ENCODE results near the gene RCOR3.
"Not testable (repeated sequence)": the region's sequence is repeated elsewhere in the genome, so short reads cannot be mapped to it uniquely, and the experiment has no call there.

Gene RCOR3

DNA sequence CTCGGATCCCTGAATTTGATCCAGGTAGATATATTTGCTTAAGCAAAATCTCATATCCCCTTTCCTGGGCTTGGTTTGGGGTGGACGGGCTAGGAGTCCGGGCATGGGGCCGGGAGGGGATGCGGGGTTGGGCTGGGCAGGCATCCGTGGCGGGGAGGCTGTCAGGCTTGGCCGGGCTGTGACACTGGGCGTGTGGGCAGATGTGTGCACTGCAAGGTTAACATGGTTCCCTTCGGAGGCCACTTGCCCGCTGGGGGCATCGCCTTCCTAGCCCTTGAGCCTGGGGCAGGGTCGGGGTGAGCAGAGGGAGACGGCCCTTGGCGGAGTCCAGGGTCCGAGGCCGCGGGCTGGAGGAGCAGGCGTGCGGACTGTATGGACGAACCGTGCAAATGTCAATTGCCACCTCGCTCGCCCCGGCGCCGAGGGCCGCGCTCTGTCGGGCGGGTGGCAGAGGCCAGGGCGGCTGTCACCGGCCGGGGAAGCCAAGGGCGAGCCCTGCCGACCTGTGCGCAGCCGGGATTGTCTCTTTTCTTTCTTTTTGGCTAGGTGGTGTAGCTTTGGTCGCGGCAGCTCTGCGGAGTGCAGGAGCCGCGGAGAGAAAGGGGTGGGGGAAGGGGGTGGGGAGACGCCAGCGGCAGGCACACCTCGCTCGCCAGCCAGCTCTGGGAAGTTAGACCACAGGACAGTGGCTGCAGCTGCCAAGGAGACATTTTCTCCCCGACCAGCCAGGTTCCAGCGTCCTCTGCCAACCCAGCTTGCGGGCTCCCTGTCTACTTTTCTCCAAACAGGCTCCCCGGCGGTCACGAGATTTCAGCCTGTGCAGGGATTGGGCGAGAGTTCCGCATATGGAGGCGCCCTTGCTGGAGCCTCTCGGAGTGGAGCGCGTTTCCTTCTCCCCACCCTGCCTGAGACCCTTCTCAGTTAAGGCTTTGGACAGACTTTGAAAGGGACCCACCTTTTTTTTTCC, 1.3 kb downstream of the RCOR3 start:
- DNase-seq, result peak; percentile 30

GRCh38 chr1:211261229-211261628, 2.1 kb downstream of the RCOR3 start:
- DNase-seq, result no peak

GRCh38 chr1:211263022-211263421, 3.9 kb downstream of the RCOR3 start:
- not testable (repeated sequence) for DNase-seq

DNA sequence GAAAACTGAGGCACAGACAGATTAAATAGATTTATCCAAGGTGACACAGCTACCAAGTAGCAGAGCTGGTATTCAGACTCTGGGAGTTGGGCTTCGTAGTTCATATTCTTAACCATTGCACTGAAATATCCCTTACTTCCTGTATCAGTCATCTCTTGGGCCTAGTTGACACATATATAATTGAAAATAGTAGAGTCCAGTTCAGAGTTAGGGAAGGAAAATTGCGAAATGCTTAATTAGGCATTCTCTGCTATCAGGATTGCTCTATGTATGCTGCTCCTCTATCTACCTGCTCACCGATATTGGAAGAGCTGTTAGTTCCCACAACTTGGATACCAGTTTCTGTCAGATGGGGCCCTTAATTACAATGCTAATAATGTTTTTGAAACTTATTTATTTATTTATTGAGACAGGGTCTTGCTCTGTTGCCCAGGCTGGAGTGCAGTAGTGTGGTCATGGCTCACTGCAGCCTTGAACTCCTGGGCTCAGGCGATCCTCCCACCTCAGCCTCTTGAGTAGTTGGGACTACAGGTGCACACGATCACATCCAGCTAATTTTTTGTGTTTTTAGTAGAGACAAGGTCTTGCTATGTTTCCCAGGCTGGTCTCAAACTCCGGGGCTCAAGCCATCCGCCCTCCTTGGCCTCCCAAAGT, 8.2 kb downstream of the RCOR3 start:
- no peak for DNase-seq

DNA sequence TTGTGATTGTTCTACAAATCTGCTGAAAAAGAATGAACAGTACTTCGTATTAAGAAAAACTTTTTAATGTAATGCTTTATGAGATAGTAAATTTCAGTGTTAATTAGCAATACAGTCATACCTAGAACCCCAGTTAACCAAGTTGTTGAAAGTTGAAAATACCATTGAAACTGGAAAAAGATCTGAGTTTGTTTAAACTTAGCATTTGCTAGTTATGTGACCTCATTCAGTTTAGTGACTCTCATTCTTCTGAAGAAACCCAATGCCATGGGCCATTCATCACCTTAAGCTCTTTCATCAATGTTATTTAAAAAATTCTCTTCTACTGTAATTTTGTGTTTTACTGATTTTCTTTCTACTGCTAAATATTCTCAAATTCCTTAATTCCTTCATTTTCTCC, 20.2 kb downstream of the RCOR3 start:
- no peak for DNase-seq

DNA sequence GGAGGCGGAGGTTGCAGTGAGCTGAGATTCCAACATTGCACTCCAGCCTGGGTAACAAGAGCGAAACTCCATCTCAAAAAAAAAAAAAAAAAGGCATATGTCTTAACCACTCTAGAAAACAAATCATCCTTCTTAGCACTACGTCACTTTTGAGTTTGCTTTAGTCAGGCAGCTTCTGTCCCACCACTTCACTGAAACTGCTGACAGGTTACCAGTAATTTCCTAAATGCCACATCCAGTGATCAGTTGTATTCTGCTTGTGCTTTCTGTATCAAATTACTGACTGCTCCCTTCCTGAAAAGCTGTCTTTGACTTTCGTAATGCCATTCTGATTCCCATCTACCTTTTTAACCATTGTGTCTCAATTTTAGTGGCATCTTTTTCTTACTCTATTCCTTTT, 21.7 kb downstream of the RCOR3 start:
- no peak for DNase-seq

DNA sequence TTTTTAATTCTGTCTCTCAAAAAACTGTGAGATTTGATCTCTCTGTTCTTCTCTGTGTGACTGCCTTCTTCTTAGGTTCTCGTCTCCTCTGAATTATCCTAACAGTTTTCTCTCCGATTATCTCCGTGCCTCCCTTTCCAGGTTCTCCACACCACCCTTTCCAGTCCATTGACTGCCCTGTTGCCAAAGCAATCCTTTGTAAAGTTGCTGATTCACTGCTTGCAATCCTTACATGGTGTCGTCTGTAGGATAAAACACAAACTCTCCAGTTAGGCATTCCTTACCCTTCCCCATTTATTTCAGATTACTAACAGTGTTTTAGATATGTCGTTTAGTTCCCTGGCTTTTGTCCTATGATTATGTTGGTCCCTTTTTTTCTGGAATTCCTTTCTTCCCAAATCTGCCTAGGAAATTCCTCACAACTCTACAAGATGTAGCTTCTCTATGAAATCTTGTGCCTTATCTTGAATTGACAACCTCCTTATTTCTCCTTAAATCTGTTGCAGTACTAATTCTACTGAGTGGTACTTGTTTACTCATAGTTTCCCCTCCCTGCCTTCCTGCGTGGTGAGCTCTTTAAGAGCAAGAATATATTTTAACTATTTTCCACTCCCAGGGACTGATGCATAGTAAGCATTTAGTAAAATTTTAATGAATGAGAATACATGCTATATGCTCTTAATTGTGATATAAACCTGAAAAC, 22.3 kb downstream of the RCOR3 start:
- no peak for DNase-seq

DNA sequence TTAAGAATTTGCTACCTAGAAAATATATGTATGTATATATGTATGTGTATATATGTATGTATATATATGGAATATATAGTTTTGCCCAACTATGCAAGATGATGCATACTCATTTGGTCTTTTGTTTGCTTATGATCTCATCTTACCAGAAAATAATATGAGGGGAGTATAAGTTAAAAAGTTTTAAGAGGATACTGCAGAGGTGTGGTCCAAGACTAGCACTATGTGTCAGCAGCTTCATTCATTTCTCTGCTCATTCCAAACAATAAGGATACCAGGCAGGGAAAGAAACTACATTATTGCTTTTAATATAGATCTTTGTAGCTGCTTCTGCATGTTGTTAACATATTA, 22.8 kb downstream of the RCOR3 start:
- no peak for DNase-seq

- DNase-seq, result no peak
Observed at GRCh38 chr1:211285196-211285595, 26.0 kb downstream of the RCOR3 start.

GRCh38 chr1:211287218-211287617, 28.1 kb downstream of the RCOR3 start:
- no peak for DNase-seq

DNA sequence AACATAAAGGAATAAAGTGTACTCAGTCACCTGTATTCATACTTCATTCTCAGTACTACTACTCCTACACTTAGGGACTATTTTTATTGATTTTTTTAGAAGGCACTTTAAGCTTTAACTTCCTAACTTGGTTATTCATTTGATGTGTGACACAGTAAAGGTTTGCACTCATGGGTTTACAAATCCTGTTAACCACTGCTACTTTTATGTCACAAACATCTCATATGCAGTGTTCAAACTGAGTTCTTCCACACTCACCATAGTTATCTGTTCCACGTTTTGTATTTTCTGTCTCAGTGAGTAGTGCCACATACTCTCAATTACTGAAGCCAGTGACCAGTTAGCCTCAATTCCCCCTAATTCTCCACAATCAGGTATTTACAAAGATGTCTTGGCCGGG, 33.2 kb downstream of the RCOR3 start:
- no peak for DNase-seq

DNA sequence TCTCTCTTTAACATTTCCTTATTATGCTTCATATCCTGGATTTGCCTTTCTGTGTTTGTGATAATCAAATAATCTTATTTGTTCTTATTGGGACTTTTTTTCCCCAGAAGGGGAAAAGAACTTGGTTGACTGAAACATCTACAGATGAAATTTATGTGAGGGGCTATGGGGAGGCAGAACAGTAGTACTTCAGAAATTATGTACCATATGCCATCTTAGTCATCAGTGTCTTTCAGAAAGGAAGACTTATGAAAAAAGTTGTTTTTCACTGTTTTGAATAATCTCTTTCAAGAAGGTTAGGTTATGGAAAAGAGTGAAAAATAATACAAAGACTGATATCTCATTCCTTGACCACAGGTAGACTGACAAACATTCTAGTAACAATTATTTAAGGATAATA, 37.2 kb downstream of the RCOR3 start:
- no peak for DNase-seq

DNA sequence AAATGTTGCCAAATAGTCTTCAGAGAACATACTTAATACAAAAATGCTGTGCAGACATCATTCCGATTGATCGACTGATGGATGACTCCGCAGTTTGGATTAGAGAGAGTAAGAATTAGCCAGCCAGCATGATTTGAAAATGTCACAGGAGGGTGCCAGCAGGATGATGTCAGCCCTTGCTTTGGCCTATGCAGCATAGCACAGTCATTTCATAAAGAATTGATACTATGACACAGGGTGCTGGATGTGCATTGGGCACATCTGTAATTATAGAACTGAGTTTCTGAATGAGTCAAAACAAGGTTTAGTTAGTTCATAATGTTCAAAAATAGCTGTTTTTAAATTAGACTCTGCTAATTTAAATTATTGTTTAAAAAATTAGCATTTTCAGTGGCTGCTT, 45.9 kb downstream of the RCOR3 start:
- DNase-seq, result no peak

DNA sequence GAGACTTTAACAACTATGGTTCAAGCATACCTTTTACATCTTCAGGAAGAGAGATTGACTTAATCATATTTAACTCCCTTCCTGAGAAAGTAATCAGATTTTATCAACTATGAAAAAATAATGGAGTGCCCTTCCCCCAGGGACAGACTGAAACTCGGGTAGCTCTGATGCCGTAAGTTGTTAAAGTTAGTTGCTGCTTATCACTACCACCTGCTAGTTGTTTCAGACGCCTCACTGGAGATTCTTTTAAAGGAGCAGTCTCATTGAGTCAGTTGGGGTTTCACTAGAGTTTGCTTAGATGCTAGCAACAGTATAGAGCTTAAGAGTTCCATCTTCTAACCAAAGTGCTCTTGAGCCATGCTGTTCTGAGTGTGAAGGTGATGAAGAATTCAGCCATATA, 50.5 kb downstream of the RCOR3 start:
- no peak for DNase-seq

DNA sequence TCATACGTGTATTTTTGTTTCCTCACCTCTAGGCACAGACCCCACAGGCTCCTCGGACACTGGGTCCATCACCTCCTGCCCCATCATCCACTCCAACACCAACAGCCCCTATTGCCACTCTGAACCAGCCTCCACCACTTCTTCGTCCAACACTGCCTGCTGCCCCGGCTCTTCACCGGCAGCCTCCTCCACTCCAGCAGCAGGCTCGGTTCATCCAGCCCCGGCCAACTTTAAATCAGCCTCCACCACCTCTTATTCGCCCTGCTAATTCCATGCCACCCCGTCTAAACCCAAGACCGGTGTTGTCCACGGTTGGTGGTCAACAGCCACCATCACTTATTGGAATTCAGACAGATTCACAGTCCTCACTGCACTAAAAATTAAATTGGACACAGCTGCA, 54.2 kb downstream of the RCOR3 start:
- DNase-seq, result no peak

GRCh38 chr1:211318576-211319280, 59.6 kb downstream of the RCOR3 start:
- no peak for DNase-seq

- no peak for DNase-seq
Observed at GRCh38 chr1:211319892-211320291, 60.7 kb downstream of the RCOR3 start.

DNA sequence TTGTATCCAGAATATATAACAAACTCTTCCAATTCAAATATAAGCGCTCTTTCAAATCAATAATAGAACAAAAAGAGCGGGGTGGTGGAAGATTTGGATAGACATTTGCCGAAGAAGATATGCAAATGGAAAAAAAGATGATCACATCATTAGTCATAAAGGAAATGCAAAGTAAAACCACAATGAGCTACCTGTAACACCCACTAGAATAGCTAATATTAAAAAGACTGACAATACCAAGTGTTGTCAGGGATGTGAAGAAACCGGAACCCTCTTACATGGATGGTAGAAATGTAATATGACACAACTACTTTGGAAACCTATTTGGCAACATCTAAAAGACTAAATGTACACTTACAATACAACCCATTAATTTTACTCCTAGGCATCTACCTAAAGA, 61.8 kb downstream of the RCOR3 start:
- DNase-seq, result no peak

DNA sequence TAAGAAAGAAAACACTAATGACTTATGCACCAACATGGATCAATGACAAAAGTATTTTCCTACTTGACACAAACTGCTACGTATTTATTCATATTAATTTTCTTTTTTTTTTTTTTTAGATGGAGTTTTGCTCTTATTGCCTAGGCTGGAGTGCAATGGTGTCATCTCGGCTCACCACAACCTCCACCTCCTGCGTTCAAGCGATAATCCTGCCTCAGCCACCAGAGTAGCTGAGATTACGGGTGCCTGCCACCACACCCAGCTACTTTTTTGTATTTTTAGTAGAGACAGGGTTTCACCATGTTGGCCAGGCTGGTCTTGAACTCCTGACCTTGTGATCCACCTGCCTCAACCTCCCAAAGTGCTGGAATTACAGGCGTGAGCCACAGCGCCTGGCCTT, 62.5 kb downstream of the RCOR3 start:
- not testable (repeated sequence) for DNase-seq

DNA sequence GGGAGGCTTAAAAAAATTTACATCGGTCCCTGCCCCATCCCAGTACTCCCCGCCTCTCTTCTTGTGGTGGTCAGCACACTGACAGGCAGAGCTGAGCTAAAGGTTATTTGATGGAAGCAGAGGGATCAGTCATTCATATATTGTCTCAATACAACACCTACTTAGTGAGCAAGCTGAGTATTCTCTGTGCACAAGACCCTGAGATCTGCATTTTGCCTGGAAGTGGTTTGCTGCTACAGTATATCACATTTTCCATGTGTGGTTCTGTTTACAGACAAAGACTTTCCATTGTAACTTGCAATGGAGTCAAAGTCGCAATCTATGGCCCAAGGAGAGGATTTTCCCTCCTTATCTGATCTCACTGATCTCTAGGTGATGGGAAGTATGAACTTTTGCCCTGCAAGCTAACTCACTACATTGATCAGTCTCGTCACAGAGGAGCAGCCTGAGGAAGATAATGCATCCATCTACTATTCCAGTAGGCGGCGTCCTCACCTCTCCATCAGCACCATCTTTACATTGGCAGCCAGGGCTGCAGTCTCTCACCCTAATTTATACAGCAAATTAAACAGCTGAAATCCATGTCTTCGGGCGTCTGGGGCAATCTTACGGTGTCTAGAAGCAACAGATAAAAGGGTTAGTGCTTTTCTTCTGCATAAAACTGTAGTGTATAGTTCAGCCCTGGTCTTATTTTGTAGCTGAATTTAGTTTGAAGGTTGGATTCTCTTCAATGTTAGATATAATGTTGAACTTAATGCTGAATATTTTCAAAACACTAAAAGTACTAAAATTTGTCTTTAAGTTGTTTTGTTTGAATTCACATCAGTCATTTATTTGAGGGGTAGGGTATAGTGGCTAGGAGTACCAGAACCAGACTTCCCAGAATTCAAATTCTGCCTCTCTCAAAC, 64.2 kb downstream of the RCOR3 start:
- no peak for DNase-seq

GRCh38 chr1:211324992-211325775, 66.0 kb downstream of the RCOR3 start:
- DNase-seq, result no peak
